GM12878 (cell line): ENCODE results near the gene PDE9A. TPM values are rescaled to one million over a fixed set of nuclear protein-coding genes. Genes with fewer than 3 reads are reported as not detected.

Source experiments
- ATAC-seq: fragments of 200-7000 bp; cut with Tn5 transposase; 3 replicates; pipeline ENCODE4 v1.9.1; 2020; ENCODE audit warnings: mild to moderate bottlenecking, moderate library complexity
- BruUV-seq: library from RNA; stranded (reverse); fragments of 400-500 nt; replicated peaks from 2 replicates; lab custom pipeline; 2021; lab: Mats Ljungman, UMichigan
- CTCF ChIA-PET: fragments of 300-600 bp; sonication (Branson Sonifier 250); formaldehyde crosslinking; extraction: SDS; loops from one replicate; lab custom pipeline; 2021; ENCODE audit warnings: inconsistent platforms; lab: Yijun Ruan, JAX
- POLR2A ChIA-PET: fragments of 350-600 bp; formaldehyde crosslinking; extraction: SDS; loops from one replicate; lab custom pipeline; 2021; ENCODE audit warnings: inconsistent platforms; lab: Charles Lee
- RAD21 ChIA-PET: fragments of 300-600 bp; sonication (Branson Sonifier 250); formaldehyde crosslinking; loops from one replicate; lab custom pipeline; 2023; ENCODE audit warnings: antibody characterized with exemption; ENCODE audit not compliant: unreplicated experiment; lab: Charles Lee
- SMC1A ChIA-PET: fragments of 300-600 bp; sonication (Branson Sonifier 250); formaldehyde crosslinking; loops from one replicate; lab custom pipeline; 2023; ENCODE audit not compliant: unreplicated experiment, uncharacterized antibody; lab: Charles Lee
- DNase-seq: peaks from one replicate; pipeline ENCODE4 v3.0.0-alpha.2; 2011; ENCODE audit warnings: low read depth, low spot score
- FAIRE-seq: peaks from 3 replicates; lab custom pipeline; 2011; peaks lifted over from hg19 to GRCh38; lab: Jason Lieb, UNC
- H2AFZ ChIP-seq: 2 replicates; pipeline ENCODE4 v1.6.0; 2011; ENCODE audit warnings: low read depth, low read length, control low read depth; ENCODE audit not compliant: control insufficient read depth
- H3K27ac ChIP-seq: 2 replicates; pipeline ENCODE4 v1.5.1; 2011; ENCODE audit warnings: control low read depth; ENCODE audit not compliant: control insufficient read depth, insufficient read depth
- H3K27me3 ChIP-seq, 2 experiments: replicated peaks in 1 of 2; 2 replicates each; pipeline versions ENCODE4 v1.6.0 to v1.6.1; 2011; ENCODE audit warnings: low read length in 1 of 2; ENCODE audit not compliant: control insufficient read depth in 2 of 2, insufficient read depth in 2 of 2
- H3K36me3 ChIP-seq, 2 experiments: 2 replicates each; pipeline ENCODE4 v1.5.1; 2011; ENCODE audit warnings: low read length in 1 of 2; ENCODE audit not compliant: control insufficient read depth in 2 of 2, insufficient read depth in 2 of 2
- H3K4me1 ChIP-seq: 2 replicates; pipeline ENCODE4 v1.6.1; 2011; ENCODE audit warnings: mild to moderate bottlenecking, low read length, moderate library complexity, mixed read lengths; ENCODE audit not compliant: control insufficient read depth, insufficient read depth
- H3K4me2 ChIP-seq: 2 replicates; pipeline ENCODE4 v1.6.0; 2011; ENCODE audit warnings: control low read depth; ENCODE audit not compliant: control insufficient read depth, insufficient read depth
- H3K4me3 ChIP-seq: fragments of 200-600 bp; sonication (generic); 2 replicates; pipeline ENCODE4 v1.5.1; 2016
- H3K79me2 ChIP-seq: 2 replicates; pipeline ENCODE4 v1.6.0; 2011; ENCODE audit warnings: low read length; ENCODE audit not compliant: control insufficient read depth, insufficient read depth
- H3K9ac ChIP-seq: 2 replicates; pipeline ENCODE4 v1.8.0; 2011; ENCODE audit warnings: low read length, control low read depth, mixed read lengths; ENCODE audit not compliant: control insufficient read depth, insufficient read depth
- H3K9me3 ChIP-seq: replicated peaks from 3 replicates; pipeline ENCODE4 v1.5.1; 2011; ENCODE audit warnings: mild to moderate bottlenecking, low read length; ENCODE audit not compliant: control insufficient read depth, insufficient read depth
- H4K20me1 ChIP-seq: 2 replicates; pipeline ENCODE4 v1.6.0; 2011; ENCODE audit not compliant: control insufficient read depth, insufficient read depth
- CEBPB ChIP-seq, 2 experiments: fragments of 150-350 bp in 1 of 2; IDR thresholded peaks; 2 replicates each; pipeline ENCODE4 v1.6.1; 2012 to 2014; ENCODE audit warnings: low read depth in 2 of 2, low read length in 2 of 2, borderline replicate concordance in 1 of 2, inconsistent platforms in 1 of 2
- EED ChIP-seq: sonication (generic); IDR thresholded peaks from 2 replicates; pipeline ENCODE4 v1.6.1; 2016; ENCODE audit warnings: antibody characterized with exemption, low read depth
- IKZF1 ChIP-seq: fragments of 450-650 bp; conservative IDR thresholded peaks from 2 replicates; pipeline ENCODE4 v1.6.1; 2017; ENCODE audit warnings: antibody characterized with exemption, mild to moderate bottlenecking
- SIN3A ChIP-seq: IDR thresholded peaks from 2 replicates; pipeline ENCODE4 v1.6.1; 2012; ENCODE audit warnings: low read depth, low read length, improper control_type of control experiment
- SMAD1 ChIP-seq: fragments of 450-650 bp; IDR thresholded peaks from 2 replicates; pipeline ENCODE4 v1.6.1; 2018; ENCODE audit warnings: mild to moderate bottlenecking, low read depth; ENCODE audit not compliant: partially characterized antibody
- TCF7 ChIP-seq: IDR thresholded peaks from 2 replicates; pipeline ENCODE4 v1.6.1; 2014; ENCODE audit warnings: antibody characterized with exemption, borderline replicate concordance
- WGBS: methylation state at CpG from one replicate; pipeline ENCODE4 v1.1.6; 2016; ENCODE audit warnings: low lambda C conversion rate; ENCODE audit not compliant: insufficient replicate concordance, insufficient coverage; ENCODE audit errors: missing lambda C conversion rate; 5-methylcytosine and 5-hydroxymethylcytosine counted together
- in situ Hi-C: fragments of 300-500 bp; cut with MboI; formaldehyde crosslinking; loops from 9 replicates; pipeline ENCODE4 v1.14.3; 2018; ENCODE audit warnings: mixed read lengths
- intact Hi-C: fragments of 100-400 bp; cut with micrococcal nuclease; formaldehyde crosslinking; loops from one replicate; pipeline ENCODE4 v1.14.2; 2022; ENCODE audit not compliant: unreplicated experiment
- polyA plus RNA-seq, 11 experiments: library from polyadenylated mRNA; depleted of rRNA in 4 of 11; unstranded in 6 of 11; stranded (reverse) in 5 of 11; fragments of >200 nt; fragmentation: Nextera tagmentation in 4 of 11; fragmentation: Illumina TruSeq in 1 of 11; extraction: Ambion mirVana in 4 of 11; extraction: Trizol in 1 of 11; gene quantifications; 1 replicate in 1 of 11; 2 replicates in 10 of 11; pipeline versions ENCODE4 v1.2.1 to v1.2.3, GENCODE V29; 2011 to 2016; ENCODE audit warnings: inconsistent platforms in 2 of 11, missing spikeins in 2 of 11, low read depth in 1 of 11
- total RNA-seq, 4 experiments: library from RNA; depleted of rRNA in 3 of 4; stranded (reverse); fragments of >200 nt in 3 of 4; fragmentation: Illumina TruSeq in 1 of 4; extraction: Trizol in 1 of 4; gene quantifications; 2 replicates each; pipeline versions ENCODE4 v1.2.1 to v1.2.3, GENCODE V29; 2013 to 2021
- TF ChIP-seq, protein P1 (sequence below): fragments of 450-650 bp; IDR thresholded peaks from 2 replicates; pipeline ENCODE4 v1.6.1; 2018; ENCODE audit warnings: mild to moderate bottlenecking, low read depth, moderate library complexity; ENCODE audit not compliant: partially characterized antibody
- TF ChIP-seq, protein P2 (sequence below): IDR thresholded peaks from 2 replicates; pipeline ENCODE4 v1.6.1; 2011; ENCODE audit warnings: mild to moderate bottlenecking, low read depth, low read length, moderate library complexity; ENCODE audit not compliant: insufficient replicate concordance
- TF ChIP-seq, protein P3 (sequence below): fragments of 450-650 bp; IDR thresholded peaks from 2 replicates; pipeline ENCODE4 v1.6.1; 2017; ENCODE audit warnings: mild to moderate bottlenecking, moderate library complexity
- TF ChIP-seq, protein P4 (sequence below): fragments of 450-650 bp; IDR thresholded peaks from 2 replicates; pipeline ENCODE4 v1.6.1; 2016; ENCODE audit warnings: mild to moderate bottlenecking, moderate library complexity, borderline replicate concordance

Gene PDE9A
- total and polyA plus RNA-seq, 10 of the 15 experiments (the other 5 are each of a cell fraction or from before 2014, with no cell fraction given) = 0.08 to 0.45 (median 0.20) TPM; not detected in 1

DNA sequence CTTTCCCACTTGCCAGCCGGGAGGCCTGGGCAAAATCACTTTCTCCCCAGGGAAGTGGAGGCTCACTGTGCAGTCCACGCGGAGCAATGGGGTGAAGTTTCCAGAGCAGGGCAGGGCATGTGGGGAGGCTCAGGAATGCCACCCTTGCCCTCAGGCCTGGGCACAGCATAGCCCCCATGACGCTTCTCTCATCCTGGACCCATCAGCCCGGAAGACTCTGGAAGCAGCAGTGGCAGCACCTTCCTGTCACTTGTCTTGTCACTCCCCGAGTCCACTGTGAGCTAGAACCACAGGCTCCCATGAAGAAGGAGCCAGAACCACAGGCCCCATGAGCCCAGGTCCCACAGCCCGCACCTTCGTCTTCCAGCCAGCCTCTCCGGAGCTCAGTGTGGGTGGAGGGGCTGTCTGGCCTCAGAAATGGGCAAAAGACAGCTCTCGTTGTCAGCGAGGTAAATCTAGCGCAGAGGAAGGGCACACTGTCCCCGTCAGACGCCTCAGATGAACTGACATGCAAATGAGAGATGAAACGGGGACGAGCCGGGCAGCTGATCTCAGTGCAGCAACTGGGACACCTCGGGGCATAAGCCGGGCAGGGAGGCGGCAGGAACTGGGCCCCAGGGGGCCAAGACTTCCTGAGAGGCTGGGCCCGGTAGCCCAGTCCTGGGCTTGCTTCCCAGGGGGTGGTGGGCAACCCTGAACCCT lies 6.1 kb downstream of the PDE9A start:
- DNase-seq = no peak
- Histone ChIP-seq H3K27ac (no peak overlapping the region), H3K9ac (no peak overlapping the region), H3K4me1 (peaks cover 18% of the 10 kb centered on the region), H3K4me2 (0 out of 2 replicates have a peak overlapping the region, but pooled peaks have one; percentile 25), H3K9me3 (no peaks in the 10 kb centered on the region), H4K20me1 (no peaks in the 10 kb centered on the region), H3K36me3 (no peaks in the 10 kb centered on the region), H3K79me2 (no peaks in the 10 kb centered on the region), H3K27me3 (peaks cover 8 to 24% of the 10 kb centered on the region in 2 experiments), H2AFZ (no peak overlapping the region; the same call in 1 of the 2 replicates), H3K4me3 (no peak overlapping the region)
- ChIA-PET SMC1A (no interaction called here), CTCF (interaction anchor here (0.6 kb wide), 1 partner anchor 349 kb away, joined by 3 read pairs; no protein-coding TSS in a partner anchor), POLR2A (no interaction called here), RAD21 (no interaction called here)
- in situ Hi-C loops (no loop called here), intact Hi-C loops (no loop called here)
- no TSS peak for BruUV-seq
- peak; percentile 44 for ATAC-seq
- no peak for FAIRE-seq
- WGBS = under 1% methylated on average over 21 of the region's 21 CpGs
- TF ChIP-seq, protein P1, sequence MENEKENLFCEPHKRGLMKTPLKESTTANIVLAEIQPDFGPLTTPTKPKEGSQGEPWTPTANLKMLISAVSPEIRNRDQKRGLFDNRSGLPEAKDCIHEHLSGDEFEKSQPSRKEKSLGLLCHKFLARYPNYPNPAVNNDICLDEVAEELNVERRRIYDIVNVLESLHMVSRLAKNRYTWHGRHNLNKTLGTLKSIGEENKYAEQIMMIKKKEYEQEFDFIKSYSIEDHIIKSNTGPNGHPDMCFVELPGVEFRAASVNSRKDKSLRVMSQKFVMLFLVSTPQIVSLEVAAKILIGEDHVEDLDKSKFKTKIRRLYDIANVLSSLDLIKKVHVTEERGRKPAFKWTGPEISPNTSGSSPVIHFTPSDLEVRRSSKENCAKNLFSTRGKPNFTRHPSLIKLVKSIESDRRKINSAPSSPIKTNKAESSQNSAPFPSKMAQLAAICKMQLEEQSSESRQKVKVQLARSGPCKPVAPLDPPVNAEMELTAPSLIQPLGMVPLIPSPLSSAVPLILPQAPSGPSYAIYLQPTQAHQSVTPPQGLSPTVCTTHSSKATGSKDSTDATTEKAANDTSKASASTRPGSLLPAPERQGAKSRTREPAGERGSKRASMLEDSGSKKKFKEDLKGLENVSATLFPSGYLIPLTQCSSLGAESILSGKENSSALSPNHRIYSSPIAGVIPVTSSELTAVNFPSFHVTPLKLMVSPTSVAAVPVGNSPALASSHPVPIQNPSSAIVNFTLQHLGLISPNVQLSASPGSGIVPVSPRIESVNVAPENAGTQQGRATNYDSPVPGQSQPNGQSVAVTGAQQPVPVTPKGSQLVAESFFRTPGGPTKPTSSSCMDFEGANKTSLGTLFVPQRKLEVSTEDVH = no peak
- TF ChIP-seq SMAD1 = no peak
- TF ChIP-seq, protein P2, sequence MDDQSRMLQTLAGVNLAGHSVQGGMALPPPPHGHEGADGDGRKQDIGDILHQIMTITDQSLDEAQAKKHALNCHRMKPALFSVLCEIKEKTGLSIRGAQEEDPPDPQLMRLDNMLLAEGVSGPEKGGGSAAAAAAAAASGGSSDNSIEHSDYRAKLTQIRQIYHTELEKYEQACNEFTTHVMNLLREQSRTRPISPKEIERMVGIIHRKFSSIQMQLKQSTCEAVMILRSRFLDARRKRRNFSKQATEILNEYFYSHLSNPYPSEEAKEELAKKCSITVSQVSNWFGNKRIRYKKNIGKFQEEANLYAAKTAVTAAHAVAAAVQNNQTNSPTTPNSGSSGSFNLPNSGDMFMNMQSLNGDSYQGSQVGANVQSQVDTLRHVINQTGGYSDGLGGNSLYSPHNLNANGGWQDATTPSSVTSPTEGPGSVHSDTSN = no peak
- TF ChIP-seq, protein P3, sequence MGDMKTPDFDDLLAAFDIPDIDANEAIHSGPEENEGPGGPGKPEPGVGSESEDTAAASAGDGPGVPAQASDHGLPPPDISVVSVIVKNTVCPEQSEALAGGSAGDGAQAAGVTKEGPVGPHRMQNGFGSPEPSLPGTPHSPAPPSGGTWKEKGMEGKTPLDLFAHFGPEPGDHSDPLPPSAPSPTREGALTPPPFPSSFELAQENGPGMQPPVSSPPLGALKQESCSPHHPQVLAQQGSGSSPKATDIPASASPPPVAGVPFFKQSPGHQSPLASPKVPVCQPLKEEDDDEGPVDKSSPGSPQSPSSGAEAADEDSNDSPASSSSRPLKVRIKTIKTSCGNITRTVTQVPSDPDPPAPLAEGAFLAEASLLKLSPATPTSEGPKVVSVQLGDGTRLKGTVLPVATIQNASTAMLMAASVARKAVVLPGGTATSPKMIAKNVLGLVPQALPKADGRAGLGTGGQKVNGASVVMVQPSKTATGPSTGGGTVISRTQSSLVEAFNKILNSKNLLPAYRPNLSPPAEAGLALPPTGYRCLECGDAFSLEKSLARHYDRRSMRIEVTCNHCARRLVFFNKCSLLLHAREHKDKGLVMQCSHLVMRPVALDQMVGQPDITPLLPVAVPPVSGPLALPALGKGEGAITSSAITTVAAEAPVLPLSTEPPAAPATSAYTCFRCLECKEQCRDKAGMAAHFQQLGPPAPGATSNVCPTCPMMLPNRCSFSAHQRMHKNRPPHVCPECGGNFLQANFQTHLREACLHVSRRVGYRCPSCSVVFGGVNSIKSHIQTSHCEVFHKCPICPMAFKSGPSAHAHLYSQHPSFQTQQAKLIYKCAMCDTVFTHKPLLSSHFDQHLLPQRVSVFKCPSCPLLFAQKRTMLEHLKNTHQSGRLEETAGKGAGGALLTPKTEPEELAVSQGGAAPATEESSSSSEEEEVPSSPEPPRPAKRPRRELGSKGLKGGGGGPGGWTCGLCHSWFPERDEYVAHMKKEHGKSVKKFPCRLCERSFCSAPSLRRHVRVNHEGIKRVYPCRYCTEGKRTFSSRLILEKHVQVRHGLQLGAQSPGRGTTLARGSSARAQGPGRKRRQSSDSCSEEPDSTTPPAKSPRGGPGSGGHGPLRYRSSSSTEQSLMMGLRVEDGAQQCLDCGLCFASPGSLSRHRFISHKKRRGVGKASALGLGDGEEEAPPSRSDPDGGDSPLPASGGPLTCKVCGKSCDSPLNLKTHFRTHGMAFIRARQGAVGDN = no peak
- TF ChIP-seq TCF7 = no peak
- TF ChIP-seq EED = no peak
- TF ChIP-seq SIN3A = no peak
- no peak for TF ChIP-seq CEBPB (IDR thresholded peaks at IDR 0.05; ENCODE audit: borderline replicate concordance in 1 of 2, low read depth in 2 of 2, low read length in 2 of 2)
- TF ChIP-seq, protein P4, sequence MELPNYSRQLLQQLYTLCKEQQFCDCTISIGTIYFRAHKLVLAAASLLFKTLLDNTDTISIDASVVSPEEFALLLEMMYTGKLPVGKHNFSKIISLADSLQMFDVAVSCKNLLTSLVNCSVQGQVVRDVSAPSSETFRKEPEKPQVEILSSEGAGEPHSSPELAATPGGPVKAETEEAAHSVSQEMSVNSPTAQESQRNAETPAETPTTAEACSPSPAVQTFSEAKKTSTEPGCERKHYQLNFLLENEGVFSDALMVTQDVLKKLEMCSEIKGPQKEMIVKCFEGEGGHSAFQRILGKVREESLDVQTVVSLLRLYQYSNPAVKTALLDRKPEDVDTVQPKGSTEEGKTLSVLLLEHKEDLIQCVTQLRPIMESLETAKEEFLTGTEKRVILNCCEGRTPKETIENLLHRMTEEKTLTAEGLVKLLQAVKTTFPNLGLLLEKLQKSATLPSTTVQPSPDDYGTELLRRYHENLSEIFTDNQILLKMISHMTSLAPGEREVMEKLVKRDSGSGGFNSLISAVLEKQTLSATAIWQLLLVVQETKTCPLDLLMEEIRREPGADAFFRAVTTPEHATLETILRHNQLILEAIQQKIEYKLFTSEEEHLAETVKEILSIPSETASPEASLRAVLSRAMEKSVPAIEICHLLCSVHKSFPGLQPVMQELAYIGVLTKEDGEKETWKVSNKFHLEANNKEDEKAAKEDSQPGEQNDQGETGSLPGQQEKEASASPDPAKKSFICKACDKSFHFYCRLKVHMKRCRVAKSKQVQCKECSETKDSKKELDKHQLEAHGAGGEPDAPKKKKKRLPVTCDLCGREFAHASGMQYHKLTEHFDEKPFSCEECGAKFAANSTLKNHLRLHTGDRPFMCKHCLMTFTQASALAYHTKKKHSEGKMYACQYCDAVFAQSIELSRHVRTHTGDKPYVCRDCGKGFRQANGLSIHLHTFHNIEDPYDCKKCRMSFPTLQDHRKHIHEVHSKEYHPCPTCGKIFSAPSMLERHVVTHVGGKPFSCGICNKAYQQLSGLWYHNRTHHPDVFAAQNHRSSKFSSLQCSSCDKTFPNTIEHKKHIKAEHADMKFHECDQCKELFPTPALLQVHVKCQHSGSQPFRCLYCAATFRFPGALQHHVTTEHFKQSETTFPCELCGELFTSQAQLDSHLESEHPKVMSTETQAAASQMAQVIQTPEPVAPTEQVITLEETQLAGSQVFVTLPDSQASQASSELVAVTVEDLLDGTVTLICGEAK = no peak
- TF ChIP-seq IKZF1 = no peak
